Hepatocyte (in vitro differentiated cells): ENCODE measurements around the gene EPHA8. TPM values are rescaled to one million over a fixed set of nuclear protein-coding genes. Genes with fewer than 3 reads are reported as not detected.

Experiments
- DNase-seq: peaks from one replicate; pipeline ENCODE4 v3.0.0-alpha.2; 2016; ENCODE audit warnings: low spot score
- H2AFZ ChIP-seq: fragments of 200-600 bp; sonication (generic); 2 replicates; pipeline ENCODE4 v1.6.0; 2016; ENCODE audit warnings: antibody characterized with exemption, mild to moderate bottlenecking
- H3K27ac ChIP-seq: fragments of 200-600 bp; sonication (generic); 2 replicates; pipeline ENCODE4 v1.5.1; 2016; ENCODE audit warnings: mild to moderate bottlenecking
- H3K27me3 ChIP-seq: fragments of 200-600 bp; sonication (generic); 2 replicates; pipeline ENCODE4 v1.6.1; 2016
- H3K36me3 ChIP-seq: fragments of 200-600 bp; sonication (generic); replicated peaks from 2 replicates; pipeline ENCODE4 v1.5.1; 2016; ENCODE audit warnings: low read depth; ENCODE audit not compliant: insufficient read depth
- H3K4me1 ChIP-seq: fragments of 200-600 bp; sonication (generic); 2 replicates; pipeline ENCODE4 v1.5.1; 2016; ENCODE audit warnings: mild to moderate bottlenecking, moderate library complexity; ENCODE audit not compliant: insufficient read depth
- H3K4me2 ChIP-seq: fragments of 200-600 bp; sonication (generic); 2 replicates; pipeline ENCODE4 v1.6.0; 2016
- H3K4me3 ChIP-seq: fragments of 200-600 bp; sonication (generic); 2 replicates; pipeline ENCODE4 v1.5.1; 2016; ENCODE audit warnings: mild to moderate bottlenecking
- H3K79me2 ChIP-seq: fragments of 200-600 bp; sonication (generic); 2 replicates; pipeline ENCODE4 v1.6.0; 2017; ENCODE audit warnings: mild to moderate bottlenecking
- H3K9me2 ChIP-seq: fragments of 200-600 bp; sonication (generic); replicated peaks from 2 replicates; pipeline ENCODE4 v1.6.0; 2017; ENCODE audit warnings: mild to moderate bottlenecking; ENCODE audit not compliant: insufficient read depth
- H3K9me3 ChIP-seq: fragments of 200-600 bp; sonication (generic); 2 replicates; pipeline ENCODE4 v1.5.1; 2016; ENCODE audit warnings: low read depth, mild to moderate bottlenecking
- H4K20me1 ChIP-seq: fragments of 200-600 bp; sonication (generic); 2 replicates; pipeline ENCODE4 v1.6.0; 2016; ENCODE audit warnings: mild to moderate bottlenecking; ENCODE audit not compliant: insufficient read depth, poor library complexity, severe bottlenecking
- EZH2 ChIP-seq: fragments of 200-600 bp; sonication (generic); IDR thresholded peaks from 2 replicates; pipeline ENCODE4 v1.6.1; 2016; ENCODE audit warnings: antibody characterized with exemption, mild to moderate bottlenecking, borderline replicate concordance
- EZH2phosphoT487 ChIP-seq: fragments of 200-600 bp; sonication (generic); IDR thresholded peaks from one replicate; pipeline ENCODE4 v1.6.1; 2018; ENCODE audit warnings: antibody characterized with exemption, mild to moderate bottlenecking, low read depth, moderate library complexity; ENCODE audit not compliant: unreplicated experiment, severe bottlenecking
- WGBS: methylation state at CpG from one replicate; pipeline ENCODE4 v1.1.6; 2016; ENCODE audit warnings: low lambda C conversion rate; ENCODE audit errors: missing lambda C conversion rate; 5-methylcytosine and 5-hydroxymethylcytosine counted together
- polyA plus RNA-seq: library from polyadenylated mRNA; unstranded; fragments of >200 nt; fragmentation: Nextera tagmentation; extraction: Ambion mirVana; gene quantifications from 2 replicates; pipeline ENCODE4 v1.2.1, GENCODE V29; 2016
- total RNA-seq: library from RNA; depleted of rRNA; stranded (reverse); fragments of >200 nt; gene quantifications from 2 replicates; pipeline ENCODE4 v1.2.3, GENCODE V29; 2014
- TF ChIP-seq, protein P1 (sequence below): fragments of 200-600 bp; sonication (generic); IDR thresholded peaks from 2 replicates; pipeline ENCODE4 v1.5.1; 2016; ENCODE audit warnings: antibody characterized with exemption, mild to moderate bottlenecking; ENCODE audit not compliant: poor library complexity

EPHA8 gene
- total and polyA plus RNA-seq, 2 experiments from 2014 or later: not detected

DNA sequence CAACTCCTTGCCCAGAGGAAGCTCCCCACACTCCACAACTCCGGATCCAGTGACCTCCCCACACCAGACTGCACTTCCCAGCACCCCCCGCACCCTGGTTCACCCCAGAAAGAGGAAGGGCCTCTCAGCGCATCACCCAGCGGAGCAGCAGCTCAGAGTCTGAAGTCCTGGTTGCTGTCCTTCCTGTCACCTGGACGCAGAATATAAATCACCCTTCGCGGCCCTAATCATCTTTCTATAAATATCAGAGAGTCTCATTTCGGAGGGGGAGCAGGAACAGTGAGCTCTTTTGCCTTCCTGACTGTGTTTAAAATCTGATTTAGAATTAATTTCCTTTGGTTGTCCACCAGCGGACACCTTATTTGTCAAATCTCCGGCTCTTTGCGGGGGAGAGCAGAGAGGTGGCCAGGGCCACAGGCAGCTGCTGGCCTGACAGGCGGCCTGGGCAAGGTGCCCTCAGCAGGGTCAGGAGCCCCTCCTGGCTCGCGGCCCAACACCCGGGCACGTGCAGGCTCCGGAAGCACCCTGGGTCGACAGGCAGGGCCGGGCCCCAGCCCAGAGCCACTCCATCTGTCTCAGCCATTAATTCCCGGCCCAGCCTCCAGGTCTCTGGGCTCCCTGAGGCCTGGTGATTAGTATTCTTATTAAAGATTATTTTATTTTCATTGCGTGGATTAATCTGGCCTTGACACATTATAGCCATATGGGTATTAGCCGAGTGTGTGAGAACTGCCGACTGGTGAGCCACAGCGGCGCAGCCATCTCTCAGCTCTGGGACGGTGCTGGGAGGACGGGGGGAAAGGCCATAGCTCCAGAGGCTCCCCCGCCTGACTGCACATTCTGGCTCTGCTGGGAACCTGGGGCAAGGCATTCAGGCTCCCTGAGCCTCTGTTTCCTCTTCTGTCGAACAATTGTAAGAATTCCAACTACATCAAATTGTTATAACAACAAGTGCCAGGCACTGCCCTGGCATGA lies 19.7 kb downstream of the EPHA8 start:
- WGBS: 92% methylated on average over 29 of the region's 29 CpGs
- peaks cover 4% of the 10 kb centered on the region for H3K27me3 ChIP-seq
- H3K27ac ChIP-seq: no peak overlapping the region
- no peaks in the 10 kb centered on the region for H3K9me2 ChIP-seq
- DNase-seq: no peak
- no peak overlapping the region for H3K4me2 ChIP-seq
- no peak overlapping the region for H3K4me3 ChIP-seq
- H3K9me3 ChIP-seq: no peaks in the 10 kb centered on the region
- no peaks in the 10 kb centered on the region for H3K79me2 ChIP-seq
- TF ChIP-seq EZH2 (no peak), EZH2phosphoT487 (no peak)
- TF ChIP-seq, protein P1, sequence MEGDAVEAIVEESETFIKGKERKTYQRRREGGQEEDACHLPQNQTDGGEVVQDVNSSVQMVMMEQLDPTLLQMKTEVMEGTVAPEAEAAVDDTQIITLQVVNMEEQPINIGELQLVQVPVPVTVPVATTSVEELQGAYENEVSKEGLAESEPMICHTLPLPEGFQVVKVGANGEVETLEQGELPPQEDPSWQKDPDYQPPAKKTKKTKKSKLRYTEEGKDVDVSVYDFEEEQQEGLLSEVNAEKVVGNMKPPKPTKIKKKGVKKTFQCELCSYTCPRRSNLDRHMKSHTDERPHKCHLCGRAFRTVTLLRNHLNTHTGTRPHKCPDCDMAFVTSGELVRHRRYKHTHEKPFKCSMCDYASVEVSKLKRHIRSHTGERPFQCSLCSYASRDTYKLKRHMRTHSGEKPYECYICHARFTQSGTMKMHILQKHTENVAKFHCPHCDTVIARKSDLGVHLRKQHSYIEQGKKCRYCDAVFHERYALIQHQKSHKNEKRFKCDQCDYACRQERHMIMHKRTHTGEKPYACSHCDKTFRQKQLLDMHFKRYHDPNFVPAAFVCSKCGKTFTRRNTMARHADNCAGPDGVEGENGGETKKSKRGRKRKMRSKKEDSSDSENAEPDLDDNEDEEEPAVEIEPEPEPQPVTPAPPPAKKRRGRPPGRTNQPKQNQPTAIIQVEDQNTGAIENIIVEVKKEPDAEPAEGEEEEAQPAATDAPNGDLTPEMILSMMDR: no peak
- H3K4me1 ChIP-seq: no peaks in the 10 kb centered on the region
- H4K20me1 ChIP-seq: no peaks in the 10 kb centered on the region
- no peak overlapping the region for H2AFZ ChIP-seq
- no peaks in the 10 kb centered on the region for H3K36me3 ChIP-seq

DNA sequence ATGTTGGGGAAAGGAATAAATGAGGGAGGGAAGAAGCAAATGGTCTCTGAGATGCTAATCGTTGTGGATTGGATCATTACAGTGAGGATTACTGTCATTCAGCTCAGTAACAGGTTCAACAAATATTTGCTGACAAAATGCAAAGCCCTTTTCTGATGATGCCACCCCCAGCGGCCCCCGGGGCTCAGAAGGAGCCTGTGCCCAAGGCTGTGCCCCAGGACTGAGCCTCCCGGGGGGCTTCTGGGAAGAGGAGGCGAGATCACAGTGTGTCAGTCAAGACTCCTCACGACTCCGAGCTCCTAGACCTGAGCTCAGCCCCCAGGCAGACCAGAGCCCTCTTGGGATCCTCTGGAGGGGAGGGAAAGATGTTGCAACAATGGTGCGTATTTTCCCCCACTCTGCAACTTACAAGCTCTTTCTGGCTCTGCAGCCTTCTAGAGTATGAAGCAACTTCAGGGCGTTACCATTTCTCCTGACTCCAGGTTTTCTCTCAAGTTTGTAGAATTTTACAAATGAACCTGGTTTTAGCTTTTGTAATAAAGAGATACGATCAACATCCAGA lies 20.8 kb downstream of the EPHA8 start:
- Histone ChIP-seq H4K20me1 (no peaks in the 10 kb centered on the region), H3K36me3 (no peaks in the 10 kb centered on the region), H3K9me3 (no peaks in the 10 kb centered on the region), H3K27ac (no peak overlapping the region), H3K4me2 (no peak overlapping the region), H3K4me1 (no peaks in the 10 kb centered on the region), H2AFZ (no peak overlapping the region), H3K4me3 (no peak overlapping the region), H3K9me2 (no peaks in the 10 kb centered on the region), H3K27me3 (peaks cover 4% of the 10 kb centered on the region), H3K79me2 (no peaks in the 10 kb centered on the region)
- no peak for TF ChIP-seq EZH2
- no peak for TF ChIP-seq EZH2phosphoT487
- TF ChIP-seq, protein P1: no peak
- WGBS: 64% methylated on average over 10 of the region's 10 CpGs
- peak; percentile 26 for DNase-seq

- WGBS: 89% methylated on average over 9 of the region's 9 CpGs
- no peak overlapping the region for H3K27ac ChIP-seq
- H3K36me3 ChIP-seq: no peaks in the 10 kb centered on the region
- peaks cover 4% of the 10 kb centered on the region for H3K27me3 ChIP-seq
- H3K4me2 ChIP-seq: no peak overlapping the region
- H4K20me1 ChIP-seq: no peaks in the 10 kb centered on the region
- no peaks in the 10 kb centered on the region for H3K9me3 ChIP-seq
- H3K4me1 ChIP-seq: no peaks in the 10 kb centered on the region
- H3K4me3 ChIP-seq: no peak overlapping the region
- no peak overlapping the region for H2AFZ ChIP-seq
- DNase-seq: no peak
- no peaks in the 10 kb centered on the region for H3K79me2 ChIP-seq
- no peaks in the 10 kb centered on the region for H3K9me2 ChIP-seq
- TF ChIP-seq, protein P1: no peak
- TF ChIP-seq EZH2 (no peak), EZH2phosphoT487 (no peak)
Measured at GRCh38 chr1:22584970-22585369, 21.7 kb downstream of the EPHA8 start.
